Gastroesophageal sphincter (tissue), 3 donors: ENCODE results near the gene NGLY1.

Experiments
- EP300 ChIP-seq: sonication (generic); formaldehyde crosslinking; IDR thresholded peaks from one replicate; pipeline ENCODE4 v1.6.1; 2017; ENCODE audit warnings: antibody characterized with exemption, mild to moderate bottlenecking
- POLR2A ChIP-seq, 2 donors: fragments of 450-650 bp; IDR thresholded peaks; one replicate each; pipeline ENCODE4 v1.6.1; 2017; ENCODE audit warnings: antibody characterized with exemption in 2 of 2, mild to moderate bottlenecking in 2 of 2, moderate library complexity in 1 of 2
- POLR2AphosphoS5 ChIP-seq: sonication (generic); formaldehyde crosslinking; IDR thresholded peaks from one replicate; pipeline ENCODE4 v1.6.1; 2017; ENCODE audit warnings: antibody characterized with exemption
- TF ChIP-seq, protein P1 (sequence below), 4 experiments: fragments of 200-600 bp in 2 of 4; fragments of 450-650 bp in 2 of 4; sonication (generic) in 1 of 4; IDR thresholded peaks; one replicate each; pipeline ENCODE4 v1.5.1; 2017 to 2019; ENCODE audit warnings: antibody characterized with exemption in 4 of 4, mild to moderate bottlenecking in 2 of 4, moderate library complexity in 2 of 4

DNA sequence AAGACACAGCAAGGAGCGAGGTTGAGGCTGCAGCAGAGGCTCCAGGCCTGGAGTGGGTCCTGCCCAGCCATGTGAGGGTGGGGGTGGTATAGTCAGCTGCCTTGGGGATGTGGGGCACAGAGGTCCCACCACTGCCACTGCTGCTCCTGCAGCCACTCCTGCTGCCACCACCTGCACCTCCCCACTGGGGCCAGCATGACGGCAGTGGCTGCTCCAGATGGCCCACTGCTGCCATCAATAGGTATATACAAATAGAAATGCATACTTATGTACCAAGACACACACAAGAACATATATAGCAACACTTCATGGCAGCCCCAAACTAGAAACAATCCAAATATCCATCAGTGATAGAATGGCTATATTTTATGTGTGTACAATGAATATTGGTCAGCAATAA lies 108.6 kb downstream of the NGLY1 start:
- TF ChIP-seq POLR2AphosphoS5: no peak
- no peak for TF ChIP-seq POLR2A (IDR thresholded peaks at IDR 0.05)
- TF ChIP-seq, protein P1, sequence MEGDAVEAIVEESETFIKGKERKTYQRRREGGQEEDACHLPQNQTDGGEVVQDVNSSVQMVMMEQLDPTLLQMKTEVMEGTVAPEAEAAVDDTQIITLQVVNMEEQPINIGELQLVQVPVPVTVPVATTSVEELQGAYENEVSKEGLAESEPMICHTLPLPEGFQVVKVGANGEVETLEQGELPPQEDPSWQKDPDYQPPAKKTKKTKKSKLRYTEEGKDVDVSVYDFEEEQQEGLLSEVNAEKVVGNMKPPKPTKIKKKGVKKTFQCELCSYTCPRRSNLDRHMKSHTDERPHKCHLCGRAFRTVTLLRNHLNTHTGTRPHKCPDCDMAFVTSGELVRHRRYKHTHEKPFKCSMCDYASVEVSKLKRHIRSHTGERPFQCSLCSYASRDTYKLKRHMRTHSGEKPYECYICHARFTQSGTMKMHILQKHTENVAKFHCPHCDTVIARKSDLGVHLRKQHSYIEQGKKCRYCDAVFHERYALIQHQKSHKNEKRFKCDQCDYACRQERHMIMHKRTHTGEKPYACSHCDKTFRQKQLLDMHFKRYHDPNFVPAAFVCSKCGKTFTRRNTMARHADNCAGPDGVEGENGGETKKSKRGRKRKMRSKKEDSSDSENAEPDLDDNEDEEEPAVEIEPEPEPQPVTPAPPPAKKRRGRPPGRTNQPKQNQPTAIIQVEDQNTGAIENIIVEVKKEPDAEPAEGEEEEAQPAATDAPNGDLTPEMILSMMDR (IDR thresholded peaks at IDR 0.05): no peak
- no peak for TF ChIP-seq EP300
